Neural cell (in vitro differentiated cells): ENCODE results near the gene ATF5. TPM values are rescaled to one million over a fixed set of nuclear protein-coding genes. Genes with fewer than 3 reads are reported as not detected.

ENCODE experiments used
- H2AFZ ChIP-seq: fragments of 200-600, 300-800 bp; sonication (generic), shearing (Covaris generic); 2 replicates; pipeline ENCODE4 v1.6.0; 2014; ENCODE audit warnings: low read depth, mild to moderate bottlenecking, antibody characterized with exemption, low read length, moderate library complexity
- H3F3A ChIP-seq: fragments of 200-600 bp; shearing (Covaris generic); 2 replicates; pipeline ENCODE4 v1.6.1; 2016; ENCODE audit warnings: mild to moderate bottlenecking, moderate library complexity, mixed read lengths, antibody characterized with exemption, low read length; ENCODE audit not compliant: insufficient read depth, poor library complexity, severe bottlenecking
- H3K27ac ChIP-seq: fragments of 200-600, 300-800 bp; sonication (generic), shearing (Covaris generic); 2 replicates; pipeline ENCODE4 v1.5.1; 2014; ENCODE audit warnings: mild to moderate bottlenecking, low read length, moderate library complexity
- H3K27me3 ChIP-seq: fragments of 300-800, 200-600 bp; sonication (generic), shearing (Covaris generic); 2 replicates; pipeline ENCODE4 v1.6.0; 2014; ENCODE audit warnings: mild to moderate bottlenecking, low read depth, low read length, moderate library complexity; ENCODE audit not compliant: insufficient read depth
- H3K36me3 ChIP-seq: fragments of 300-800, 200-600 bp; sonication (generic), shearing (Covaris generic); 2 replicates; pipeline ENCODE4 v1.5.1; 2014; ENCODE audit warnings: mild to moderate bottlenecking, antibody characterized with exemption, low read length, moderate library complexity; ENCODE audit not compliant: insufficient read depth
- H3K4me2 ChIP-seq: fragments of 300-800, 200-600 bp; sonication (generic), shearing (Covaris generic); 2 replicates; pipeline ENCODE4 v1.6.0; 2014; ENCODE audit warnings: mild to moderate bottlenecking, low read length
- H3K4me3 ChIP-seq: fragments of 300-800, 200-600 bp; sonication (generic), shearing (Covaris generic); 2 replicates; pipeline ENCODE4 v1.5.1; 2014; ENCODE audit warnings: mild to moderate bottlenecking, low read length, moderate library complexity
- H3K79me2 ChIP-seq: fragments of 200-600 bp; shearing (Covaris generic); replicated peaks from 2 replicates; pipeline ENCODE4 v1.6.0; 2014; ENCODE audit warnings: mild to moderate bottlenecking, low read length, moderate library complexity; ENCODE audit not compliant: insufficient read depth
- H3K9ac ChIP-seq: fragments of 300-800, 200-600 bp; sonication (generic), shearing (Covaris generic); 2 replicates; pipeline ENCODE4 v1.6.1; 2016; ENCODE audit warnings: mild to moderate bottlenecking, low read length, mixed read lengths
- H3K9me2 ChIP-seq: fragments of 200-600 bp; shearing (Covaris generic); 2 replicates; pipeline ENCODE4 v1.6.1; 2016; ENCODE audit warnings: mild to moderate bottlenecking, low read length, mixed read lengths; ENCODE audit not compliant: insufficient read depth
- H3K9me3 ChIP-seq: fragments of 200-600, 300-800 bp; sonication (generic), shearing (Covaris generic); 2 replicates; pipeline ENCODE4 v1.6.1; 2016; ENCODE audit warnings: mild to moderate bottlenecking, mixed run types, low read length, moderate library complexity, mixed read lengths
- H4K20me1 ChIP-seq: fragments of 200-600 bp; shearing (Covaris generic); 2 replicates; pipeline ENCODE4 v1.6.1; 2016; ENCODE audit warnings: mild to moderate bottlenecking, mixed run types; ENCODE audit not compliant: insufficient read depth
- CTCF ChIP-seq: fragments of 450-650 bp; IDR thresholded peaks from 2 replicates; pipeline ENCODE4 v1.5.1; 2014; ENCODE audit warnings: antibody characterized with exemption, mild to moderate bottlenecking, moderate library complexity; ENCODE audit not compliant: poor library complexity, severe bottlenecking
- EP300 ChIP-seq: fragments of 450-650 bp; conservative IDR thresholded peaks from 2 replicates; pipeline ENCODE4 v1.6.1; 2014; ENCODE audit warnings: antibody characterized with exemption, mild to moderate bottlenecking, moderate library complexity; ENCODE audit not compliant: poor library complexity, severe bottlenecking
- EZH2 ChIP-seq: fragments of 200-600, 300-800 bp; shearing (Covaris generic), sonication (generic); IDR thresholded peaks from 2 replicates; pipeline ENCODE4 v1.6.1; 2014; ENCODE audit warnings: antibody characterized with exemption, low read length, borderline replicate concordance, mild to moderate bottlenecking; ENCODE audit not compliant: insufficient read depth, poor library complexity, severe bottlenecking
- MXI1 ChIP-seq: fragments of 450-650 bp; conservative IDR thresholded peaks from 2 replicates; pipeline ENCODE4 v1.6.1; 2014; ENCODE audit warnings: antibody characterized with exemption, mild to moderate bottlenecking; ENCODE audit not compliant: poor library complexity, severe bottlenecking
- POLR2AphosphoS5 ChIP-seq: IDR thresholded peaks from 2 replicates; pipeline ENCODE4 v1.6.1; 2012
- RAD21 ChIP-seq: fragments of 450-650 bp; conservative IDR thresholded peaks from 2 replicates; pipeline ENCODE4 v1.6.1; 2014; ENCODE audit warnings: antibody characterized with exemption, mild to moderate bottlenecking, moderate library complexity
- REST ChIP-seq: IDR thresholded peaks from 2 replicates; pipeline ENCODE4 v1.6.1; 2012; ENCODE audit warnings: borderline replicate concordance
- SMC3 ChIP-seq: fragments of 450-650 bp; conservative IDR thresholded peaks from 2 replicates; pipeline ENCODE4 v1.6.1; 2014; ENCODE audit warnings: antibody characterized with exemption, mild to moderate bottlenecking, moderate library complexity; ENCODE audit not compliant: poor library complexity
- TAF1 ChIP-seq: IDR thresholded peaks from 2 replicates; pipeline ENCODE4 v1.6.1; 2012; ENCODE audit warnings: low read depth
- polyA plus RNA-seq: library from polyadenylated mRNA; depleted of rRNA; stranded (reverse); fragments of >200 nt; gene quantifications from 2 replicates; pipeline ENCODE4 v1.2.3, GENCODE V29; 2014

Gene ATF5
- polyA plus RNA-seq, 1 donor from 2014 or later = 16.1 TPM

- Histone ChIP-seq H3K4me2 (no peak overlapping the region), H3K9ac (no peak overlapping the region), H3K9me2 (no peaks in the 10 kb centered on the region), H2AFZ (no peak overlapping the region), H4K20me1 (no peaks in the 10 kb centered on the region), H3K27ac (no peak overlapping the region), H3K9me3 (no peaks in the 10 kb centered on the region), H3K27me3 (no peaks in the 10 kb centered on the region), H3K4me3 (no peak overlapping the region), H3K36me3 (no peaks in the 10 kb centered on the region), H3K79me2 (no peaks in the 10 kb centered on the region), H3F3A (no peaks in the 10 kb centered on the region)
- TF ChIP-seq CTCF (no peak), SMC3 (no peak), EP300 (no peak), TAF1 (no peak), REST (no peak), POLR2AphosphoS5 (no peak), RAD21 (no peak), MXI1 (no peak), EZH2 (no peak)
Observed at GRCh38 chr19:49971991-49972411, 43.0 kb downstream of the ATF5 start.

- Histone ChIP-seq H4K20me1 (no peaks in the 10 kb centered on the region), H3F3A (no peaks in the 10 kb centered on the region), H3K27ac (no peak overlapping the region), H3K4me2 (no peak overlapping the region), H3K79me2 (no peaks in the 10 kb centered on the region), H2AFZ (no peak overlapping the region), H3K27me3 (no peaks in the 10 kb centered on the region), H3K4me3 (no peak overlapping the region), H3K9me3 (no peaks in the 10 kb centered on the region), H3K36me3 (no peaks in the 10 kb centered on the region), H3K9me2 (no peaks in the 10 kb centered on the region), H3K9ac (no peak overlapping the region)
- TF ChIP-seq SMC3 = no peak
- no peak for TF ChIP-seq MXI1
- no peak for TF ChIP-seq EP300
- no peak for TF ChIP-seq TAF1
- TF ChIP-seq POLR2AphosphoS5 = no peak
- no peak for TF ChIP-seq RAD21
- TF ChIP-seq EZH2 = no peak
- no peak for TF ChIP-seq CTCF
- TF ChIP-seq REST = no peak
Observed at GRCh38 chr19:49972841-49973240, 43.8 kb downstream of the ATF5 start.
